ENCODE measurements around the gene CD300LB. TPM values are rescaled to one million over a fixed set of nuclear protein-coding genes. Genes with fewer than 3 reads are reported as not detected.
A peak's percentile ranks its signal among the peaks of the same experiment; 100 is the strongest.

Gene CD300LB
- polyA plus RNA-seq, 3 donors: 88.0 to 102 (median 92.9) TPM

DNA sequence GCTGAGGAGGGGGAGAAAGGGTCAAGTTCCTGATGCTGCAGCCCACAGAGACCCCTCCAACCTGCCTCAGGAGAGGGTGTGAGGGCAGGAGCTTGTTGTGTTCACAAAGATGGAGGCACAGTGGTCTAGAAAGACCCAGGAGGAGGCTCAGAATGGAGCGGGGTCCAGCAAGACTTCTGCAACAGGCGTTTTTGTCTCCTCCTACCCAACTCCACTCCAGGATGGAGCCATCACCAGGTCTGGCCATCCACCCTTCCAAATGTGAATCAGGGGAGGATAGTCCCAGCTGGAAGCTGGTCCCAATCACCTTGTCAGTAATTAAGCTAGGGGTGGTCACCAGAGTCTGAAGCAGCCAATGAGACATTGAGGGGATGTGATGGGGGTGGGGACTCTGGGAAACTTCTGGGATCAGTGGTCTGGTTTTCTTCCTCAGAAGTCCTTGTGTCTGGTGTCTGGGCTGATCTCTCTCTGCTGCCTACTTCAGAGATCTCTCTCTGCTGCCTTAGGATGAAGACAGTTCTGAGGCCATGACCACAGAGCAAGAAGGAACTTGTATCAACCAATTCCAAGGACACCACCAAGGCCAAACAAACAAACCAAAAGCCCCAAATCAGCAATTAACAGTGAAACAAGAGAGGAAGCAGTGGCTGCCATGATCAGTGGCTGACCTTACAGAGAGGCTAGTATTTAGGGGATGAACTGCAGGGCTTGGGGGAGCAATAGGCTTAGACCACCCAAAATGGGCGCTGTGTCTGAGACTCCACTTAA is 14.5 kb downstream of the CD300LB start:
- Histone ChIP-seq H3K27ac (ENCODE audit: low read depth in 1 of 2, low read length in 2 of 2) (no peak overlapping the region), H3K79me2 (ENCODE audit: insufficient read depth, low read length) (peaks cover 10% of the 10 kb centered on the region), H3K27me3 (ENCODE audit: control insufficient read depth in 2 of 2, insufficient read depth in 2 of 2, low read length in 2 of 2) (no peaks in the 10 kb centered on the region), H3K4me1 (ENCODE audit: control insufficient read depth in 1 of 2, insufficient read depth in 2 of 2, low read length in 2 of 2) (peaks cover 47 to 57% of the 10 kb centered on the region in 2 donors), H2AFZ (ENCODE audit: insufficient read depth, low read depth, low read length, poor library complexity, severe bottlenecking) (no peak overlapping the region), H3K9me3 (replicated peaks in 1 of 2; ENCODE audit: control insufficient read depth in 1 of 2, insufficient read depth in 1 of 2, low read length in 2 of 2) (peaks cover 0 to 5% of the 10 kb centered on the region in 2 donors), H3K4me3 (replicated peaks in 1 of 3; ENCODE audit: low read depth in 2 of 3, low read length in 3 of 3) (no peak overlapping the region), H3K4me2 (replicated peaks; ENCODE audit: extremely low read depth, low read length, poor library complexity, severe bottlenecking) (no peak overlapping the region), H3K36me3 (replicated peaks in 1 of 2; ENCODE audit: control insufficient read depth in 1 of 2, insufficient read depth in 2 of 2, low read length in 2 of 2) (no peaks in the 10 kb centered on the region), H4K20me1 (ENCODE audit: insufficient read depth, low read length) (no peaks in the 10 kb centered on the region), H3K9ac (ENCODE audit: insufficient read depth, low read length, poor library complexity, severe bottlenecking) (no peak overlapping the region)
- no CpG with 5 or more reads among the region's 3 CpGs for WGBS (ENCODE audit: insufficient coverage)
- H3K4me3 Mint-ChIP-seq: no peak overlapping the region
- peak overlapping the region in 5 of 7 donors; percentile 46 to 99 (median 70) for H3K27ac Mint-ChIP-seq
- DNase-seq: no peak
- peaks cover 0 to 20% (median 9%) of the 10 kb centered on the region in 3 donors for H3K27me3 Mint-ChIP-seq (ENCODE audit: low read depth in 3 of 3)
- TF ChIP-seq, protein P1, sequence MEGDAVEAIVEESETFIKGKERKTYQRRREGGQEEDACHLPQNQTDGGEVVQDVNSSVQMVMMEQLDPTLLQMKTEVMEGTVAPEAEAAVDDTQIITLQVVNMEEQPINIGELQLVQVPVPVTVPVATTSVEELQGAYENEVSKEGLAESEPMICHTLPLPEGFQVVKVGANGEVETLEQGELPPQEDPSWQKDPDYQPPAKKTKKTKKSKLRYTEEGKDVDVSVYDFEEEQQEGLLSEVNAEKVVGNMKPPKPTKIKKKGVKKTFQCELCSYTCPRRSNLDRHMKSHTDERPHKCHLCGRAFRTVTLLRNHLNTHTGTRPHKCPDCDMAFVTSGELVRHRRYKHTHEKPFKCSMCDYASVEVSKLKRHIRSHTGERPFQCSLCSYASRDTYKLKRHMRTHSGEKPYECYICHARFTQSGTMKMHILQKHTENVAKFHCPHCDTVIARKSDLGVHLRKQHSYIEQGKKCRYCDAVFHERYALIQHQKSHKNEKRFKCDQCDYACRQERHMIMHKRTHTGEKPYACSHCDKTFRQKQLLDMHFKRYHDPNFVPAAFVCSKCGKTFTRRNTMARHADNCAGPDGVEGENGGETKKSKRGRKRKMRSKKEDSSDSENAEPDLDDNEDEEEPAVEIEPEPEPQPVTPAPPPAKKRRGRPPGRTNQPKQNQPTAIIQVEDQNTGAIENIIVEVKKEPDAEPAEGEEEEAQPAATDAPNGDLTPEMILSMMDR (IDR thresholded peaks at IDR 0.05): no peak
- intact Hi-C loops (cut with micrococcal nuclease): no loop called here
- peaks cover 14 to 31% (median 22%) of the 10 kb centered on the region in 7 donors for H3K9me3 Mint-ChIP-seq
- H3K36me3 Mint-ChIP-seq: peaks cover 48 to 55% of the 10 kb centered on the region in 2 donors
- H3K4me1 Mint-ChIP-seq: peaks cover 63% of the 10 kb centered on the region

DNA sequence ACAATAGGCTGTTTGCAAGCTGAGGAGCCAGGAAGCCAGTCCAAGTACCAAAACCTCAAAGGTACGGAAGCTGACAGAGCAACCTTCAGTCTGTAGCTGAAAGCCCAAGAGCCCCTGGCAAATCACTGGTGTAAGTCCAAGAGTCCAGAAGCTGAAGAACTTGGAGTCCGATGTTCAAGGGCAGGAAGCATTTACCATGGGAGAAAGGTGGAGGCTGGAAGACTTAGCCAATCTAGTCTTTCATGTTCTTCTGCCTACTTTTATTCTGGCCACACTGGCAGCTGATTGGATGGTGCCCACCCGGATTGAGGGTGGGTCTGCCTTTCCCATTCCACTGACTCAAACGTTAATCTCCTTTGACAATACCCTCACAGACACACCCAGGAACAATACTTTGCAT is 15.3 kb downstream of the CD300LB start:
- TF ChIP-seq, protein P1 (IDR thresholded peaks at IDR 0.05): no peak
- Mint-ChIP-seq H3K36me3 (peaks cover 48 to 49% of the 10 kb centered on the region in 2 donors), H3K4me1 (peaks cover 60% of the 10 kb centered on the region), H3K9me3 (peaks cover 14 to 30% (median 22%) of the 10 kb centered on the region in 7 donors), H3K4me3 (no peak overlapping the region), H3K27me3 (ENCODE audit: low read depth in 3 of 3) (peaks cover 0 to 20% (median 9%) of the 10 kb centered on the region in 3 donors), H3K27ac (peak overlapping the region in 4 of 7 donors; percentile 2 to 99 (median 66))
- WGBS (ENCODE audit: insufficient coverage): 92% methylated on average over 3 of the region's 4 CpGs
- peaks cover 3% of the 10 kb centered on the region for H3K79me2 ChIP-seq (ENCODE audit: insufficient read depth, low read length)
- no peak for DNase-seq
- H3K4me2 ChIP-seq (replicated peaks; ENCODE audit: extremely low read depth, low read length, poor library complexity, severe bottlenecking): no peak overlapping the region
- H3K9ac ChIP-seq (ENCODE audit: insufficient read depth, low read length, poor library complexity, severe bottlenecking): no peak overlapping the region
- H2AFZ ChIP-seq (ENCODE audit: insufficient read depth, low read depth, low read length, poor library complexity, severe bottlenecking): no peak overlapping the region
- intact Hi-C loops (cut with micrococcal nuclease): loop anchor here (2.0 kb wide), 2 partner anchors 17 to 53 kb away; no protein-coding TSS in a partner anchor
- no peaks in the 10 kb centered on the region for H4K20me1 ChIP-seq (ENCODE audit: insufficient read depth, low read length)
- H3K36me3 ChIP-seq (replicated peaks in 1 of 2; ENCODE audit: control insufficient read depth in 1 of 2, insufficient read depth in 2 of 2, low read length in 2 of 2): no peaks in the 10 kb centered on the region
- H3K27ac ChIP-seq (ENCODE audit: low read depth in 1 of 2, low read length in 2 of 2): no peak overlapping the region
- peaks cover 40 to 55% of the 10 kb centered on the region in 2 donors for H3K4me1 ChIP-seq (ENCODE audit: control insufficient read depth in 1 of 2, insufficient read depth in 2 of 2, low read length in 2 of 2)
- H3K9me3 ChIP-seq (replicated peaks in 1 of 2; ENCODE audit: control insufficient read depth in 1 of 2, insufficient read depth in 1 of 2, low read length in 2 of 2): peaks cover 0 to 5% of the 10 kb centered on the region in 2 donors
- H3K27me3 ChIP-seq (ENCODE audit: control insufficient read depth in 2 of 2, insufficient read depth in 2 of 2, low read length in 2 of 2): no peaks in the 10 kb centered on the region
- no peak overlapping the region for H3K4me3 ChIP-seq (replicated peaks in 1 of 3; ENCODE audit: low read depth in 2 of 3, low read length in 3 of 3)
